GM23338 (cell line): ENCODE measurements around the gene CD9. TPM values are rescaled to one million over a fixed set of nuclear protein-coding genes. Genes with fewer than 3 reads are reported as not detected.

Experiments used
- ATAC-seq: fragments of 200-7000 bp; cut with Tn5 transposase; 3 replicates; pipeline ENCODE4 v1.9.1; 2020
- DNase-seq: peaks from one replicate; pipeline ENCODE4 v3.0.0-alpha.2; 2015; ENCODE audit warnings: low spot score
- H2AFZ ChIP-seq: fragments of 200-600 bp; sonication (generic); 2 replicates; pipeline ENCODE4 v1.8.0; 2016; ENCODE audit warnings: antibody characterized with exemption, mild to moderate bottlenecking, moderate library complexity
- H3F3A ChIP-seq: fragments of 200-600 bp; sonication (generic); replicated peaks from 2 replicates; pipeline ENCODE4 v1.8.0; 2017; ENCODE audit warnings: antibody characterized with exemption, mixed run types, low read depth
- H3K27ac ChIP-seq: fragments of 200-600 bp; sonication (generic); 2 replicates; pipeline ENCODE4 v1.6.1; 2016; ENCODE audit warnings: low read depth
- H3K27me3 ChIP-seq: fragments of 200-600 bp; sonication (generic); 2 replicates; pipeline ENCODE4 v1.8.0; 2016; ENCODE audit warnings: mild to moderate bottlenecking, mixed run types, moderate library complexity; ENCODE audit not compliant: insufficient read depth
- H3K36me3 ChIP-seq: fragments of 200-600 bp; sonication (generic); 2 replicates; pipeline ENCODE4 v1.8.0; 2016; ENCODE audit warnings: mild to moderate bottlenecking; ENCODE audit not compliant: insufficient read depth
- H3K4me1 ChIP-seq: fragments of 200-600 bp; sonication (generic); 2 replicates; pipeline ENCODE4 v1.8.0; 2016; ENCODE audit warnings: mild to moderate bottlenecking, moderate library complexity; ENCODE audit not compliant: insufficient read depth
- H3K4me2 ChIP-seq: fragments of 200-600 bp; sonication (generic); 2 replicates; pipeline ENCODE4 v1.7.1; 2017; ENCODE audit warnings: mixed run types
- H3K4me3 ChIP-seq: fragments of 200-600 bp; sonication (generic); 2 replicates; pipeline ENCODE4 v1.6.1; 2016; ENCODE audit warnings: mixed run types
- H3K79me2 ChIP-seq: fragments of 200-600 bp; sonication (generic); replicated peaks from 2 replicates; pipeline ENCODE4 v1.8.0; 2017; ENCODE audit warnings: mild to moderate bottlenecking; ENCODE audit not compliant: insufficient read depth
- H3K9me2 ChIP-seq: fragments of 200-600 bp; sonication (generic); 2 replicates; pipeline ENCODE4 v1.8.0; 2017; ENCODE audit not compliant: insufficient read depth
- H4K20me1 ChIP-seq: fragments of 200-600 bp; sonication (generic); replicated peaks from 2 replicates; pipeline ENCODE4 v1.8.0; 2017; ENCODE audit warnings: mild to moderate bottlenecking; ENCODE audit not compliant: insufficient read depth
- H3K27ac Mint-ChIP-seq: 2 replicates; pipeline ENCODE4 v1.8.0; 2020; ENCODE audit warnings: inconsistent platforms, mild to moderate bottlenecking, moderate library complexity, mixed read lengths
- H3K27me3 Mint-ChIP-seq: 3 replicates; pipeline ENCODE4 v1.8.0; 2022; ENCODE audit warnings: low read depth, mild to moderate bottlenecking, moderate library complexity, mixed read lengths, inconsistent platforms; ENCODE audit not compliant: insufficient read depth, poor library complexity
- H3K36me3 Mint-ChIP-seq: 3 replicates; pipeline ENCODE4 v1.8.0; 2021; ENCODE audit warnings: low read depth, mild to moderate bottlenecking, inconsistent platforms, moderate library complexity, mixed read lengths
- H3K4me1 Mint-ChIP-seq: 3 replicates; pipeline ENCODE4 v1.8.0; 2020; ENCODE audit warnings: mild to moderate bottlenecking, inconsistent platforms, mixed read lengths
- H3K4me3 Mint-ChIP-seq: 3 replicates; pipeline ENCODE4 v1.8.0; 2021; ENCODE audit warnings: moderate library complexity, mild to moderate bottlenecking, inconsistent platforms, mixed read lengths
- H3K9me3 Mint-ChIP-seq: 3 replicates; pipeline ENCODE4 v1.8.0; 2020; ENCODE audit warnings: moderate library complexity, mild to moderate bottlenecking, inconsistent platforms, mixed read lengths
- NANOG ChIP-seq: IDR thresholded peaks from 2 replicates; pipeline ENCODE4 v1.6.1; 2016; ENCODE audit warnings: antibody characterized with exemption, borderline replicate concordance
- POLR2AphosphoS5 ChIP-seq: IDR thresholded peaks from 2 replicates; pipeline ENCODE4 v1.6.1; 2016; ENCODE audit warnings: antibody characterized with exemption, low read depth
- polyA plus RNA-seq: library from polyadenylated mRNA; unstranded; fragments of >200 nt; fragmentation: Nextera tagmentation; extraction: Ambion mirVana; gene quantifications from 2 replicates; pipeline ENCODE4 v1.2.1, GENCODE V29; 2016
- total RNA-seq: library from RNA; depleted of rRNA; stranded (reverse); fragments of >200 nt; shearing (Covaris generic); gene quantifications from 2 replicates; pipeline ENCODE4 v1.2.3, GENCODE V29; 2014
- TF ChIP-seq, protein P1 (sequence below): IDR thresholded peaks from one replicate; pipeline ENCODE4 v1.6.1; 2018; ENCODE audit warnings: antibody characterized with exemption; ENCODE audit not compliant: unreplicated experiment
- TF ChIP-seq, protein P2 (sequence below): IDR thresholded peaks from 2 replicates; pipeline ENCODE4 v1.6.1; 2016; ENCODE audit warnings: antibody characterized with exemption
- TF ChIP-seq, protein P3 (sequence below): fragments of 250-450 bp; sonication (Bioruptor Pico); IDR thresholded peaks from 2 replicates; pipeline ENCODE4 v1.5.0; 2020; ENCODE audit warnings: mild to moderate bottlenecking, moderate library complexity

Gene CD9
- total and polyA plus RNA-seq, 2 experiments from 2014 or later: 222 to 251 TPM

DNA sequence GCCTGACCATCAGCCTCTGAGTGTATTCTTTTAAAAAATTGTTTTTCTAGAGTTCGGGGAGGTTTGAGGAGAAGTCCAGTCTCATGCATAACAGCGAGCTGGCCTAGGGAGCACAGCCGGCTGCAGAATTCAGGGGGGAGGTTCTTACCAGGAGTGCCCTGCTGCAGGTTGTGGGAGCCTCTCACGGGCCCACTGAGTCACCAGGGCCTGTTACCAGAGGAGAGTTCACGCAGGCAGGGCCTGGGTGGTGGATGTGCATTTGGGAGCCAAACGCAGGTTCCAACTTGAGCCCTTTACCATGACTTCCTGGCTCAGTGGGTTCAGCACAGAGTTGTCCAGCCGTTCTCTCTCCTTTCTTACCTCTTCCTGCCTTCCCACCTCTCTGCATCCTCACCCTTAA lies 14.4 kb downstream of the CD9 start:
- H3K4me3 ChIP-seq: peak overlapping the region; percentile 17; the same call in 1 of the 2 replicates
- peak; percentile 42 for ATAC-seq
- H3K27ac Mint-ChIP-seq: peak overlapping the region; percentile 99

More for the DNA sequence above, 14.4 kb downstream of the CD9 start:
- H3K27me3 ChIP-seq: no peaks in the 10 kb centered on the region
- peaks cover 74% of the 10 kb centered on the region for H3K4me1 ChIP-seq
- H3K79me2 ChIP-seq: peaks cover 84% of the 10 kb centered on the region
- peak overlapping the region; percentile 57 for H3K4me2 ChIP-seq
- H3F3A ChIP-seq: peaks cover 13% of the 10 kb centered on the region; the same call in 1 of the 2 replicates
- H3K27ac ChIP-seq: peak overlapping the region; percentile 96
- peak overlapping the region; percentile 59 for H3K4me3 Mint-ChIP-seq
- TF ChIP-seq POLR2AphosphoS5 (no peak), NANOG (no peak)
- TF ChIP-seq, protein P1, sequence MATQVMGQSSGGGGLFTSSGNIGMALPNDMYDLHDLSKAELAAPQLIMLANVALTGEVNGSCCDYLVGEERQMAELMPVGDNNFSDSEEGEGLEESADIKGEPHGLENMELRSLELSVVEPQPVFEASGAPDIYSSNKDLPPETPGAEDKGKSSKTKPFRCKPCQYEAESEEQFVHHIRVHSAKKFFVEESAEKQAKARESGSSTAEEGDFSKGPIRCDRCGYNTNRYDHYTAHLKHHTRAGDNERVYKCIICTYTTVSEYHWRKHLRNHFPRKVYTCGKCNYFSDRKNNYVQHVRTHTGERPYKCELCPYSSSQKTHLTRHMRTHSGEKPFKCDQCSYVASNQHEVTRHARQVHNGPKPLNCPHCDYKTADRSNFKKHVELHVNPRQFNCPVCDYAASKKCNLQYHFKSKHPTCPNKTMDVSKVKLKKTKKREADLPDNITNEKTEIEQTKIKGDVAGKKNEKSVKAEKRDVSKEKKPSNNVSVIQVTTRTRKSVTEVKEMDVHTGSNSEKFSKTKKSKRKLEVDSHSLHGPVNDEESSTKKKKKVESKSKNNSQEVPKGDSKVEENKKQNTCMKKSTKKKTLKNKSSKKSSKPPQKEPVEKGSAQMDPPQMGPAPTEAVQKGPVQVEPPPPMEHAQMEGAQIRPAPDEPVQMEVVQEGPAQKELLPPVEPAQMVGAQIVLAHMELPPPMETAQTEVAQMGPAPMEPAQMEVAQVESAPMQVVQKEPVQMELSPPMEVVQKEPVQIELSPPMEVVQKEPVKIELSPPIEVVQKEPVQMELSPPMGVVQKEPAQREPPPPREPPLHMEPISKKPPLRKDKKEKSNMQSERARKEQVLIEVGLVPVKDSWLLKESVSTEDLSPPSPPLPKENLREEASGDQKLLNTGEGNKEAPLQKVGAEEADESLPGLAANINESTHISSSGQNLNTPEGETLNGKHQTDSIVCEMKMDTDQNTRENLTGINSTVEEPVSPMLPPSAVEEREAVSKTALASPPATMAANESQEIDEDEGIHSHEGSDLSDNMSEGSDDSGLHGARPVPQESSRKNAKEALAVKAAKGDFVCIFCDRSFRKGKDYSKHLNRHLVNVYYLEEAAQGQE: no peak
- TF ChIP-seq, protein P2, sequence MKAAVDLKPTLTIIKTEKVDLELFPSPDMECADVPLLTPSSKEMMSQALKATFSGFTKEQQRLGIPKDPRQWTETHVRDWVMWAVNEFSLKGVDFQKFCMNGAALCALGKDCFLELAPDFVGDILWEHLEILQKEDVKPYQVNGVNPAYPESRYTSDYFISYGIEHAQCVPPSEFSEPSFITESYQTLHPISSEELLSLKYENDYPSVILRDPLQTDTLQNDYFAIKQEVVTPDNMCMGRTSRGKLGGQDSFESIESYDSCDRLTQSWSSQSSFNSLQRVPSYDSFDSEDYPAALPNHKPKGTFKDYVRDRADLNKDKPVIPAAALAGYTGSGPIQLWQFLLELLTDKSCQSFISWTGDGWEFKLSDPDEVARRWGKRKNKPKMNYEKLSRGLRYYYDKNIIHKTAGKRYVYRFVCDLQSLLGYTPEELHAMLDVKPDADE: no peak
- TF ChIP-seq, protein P3, sequence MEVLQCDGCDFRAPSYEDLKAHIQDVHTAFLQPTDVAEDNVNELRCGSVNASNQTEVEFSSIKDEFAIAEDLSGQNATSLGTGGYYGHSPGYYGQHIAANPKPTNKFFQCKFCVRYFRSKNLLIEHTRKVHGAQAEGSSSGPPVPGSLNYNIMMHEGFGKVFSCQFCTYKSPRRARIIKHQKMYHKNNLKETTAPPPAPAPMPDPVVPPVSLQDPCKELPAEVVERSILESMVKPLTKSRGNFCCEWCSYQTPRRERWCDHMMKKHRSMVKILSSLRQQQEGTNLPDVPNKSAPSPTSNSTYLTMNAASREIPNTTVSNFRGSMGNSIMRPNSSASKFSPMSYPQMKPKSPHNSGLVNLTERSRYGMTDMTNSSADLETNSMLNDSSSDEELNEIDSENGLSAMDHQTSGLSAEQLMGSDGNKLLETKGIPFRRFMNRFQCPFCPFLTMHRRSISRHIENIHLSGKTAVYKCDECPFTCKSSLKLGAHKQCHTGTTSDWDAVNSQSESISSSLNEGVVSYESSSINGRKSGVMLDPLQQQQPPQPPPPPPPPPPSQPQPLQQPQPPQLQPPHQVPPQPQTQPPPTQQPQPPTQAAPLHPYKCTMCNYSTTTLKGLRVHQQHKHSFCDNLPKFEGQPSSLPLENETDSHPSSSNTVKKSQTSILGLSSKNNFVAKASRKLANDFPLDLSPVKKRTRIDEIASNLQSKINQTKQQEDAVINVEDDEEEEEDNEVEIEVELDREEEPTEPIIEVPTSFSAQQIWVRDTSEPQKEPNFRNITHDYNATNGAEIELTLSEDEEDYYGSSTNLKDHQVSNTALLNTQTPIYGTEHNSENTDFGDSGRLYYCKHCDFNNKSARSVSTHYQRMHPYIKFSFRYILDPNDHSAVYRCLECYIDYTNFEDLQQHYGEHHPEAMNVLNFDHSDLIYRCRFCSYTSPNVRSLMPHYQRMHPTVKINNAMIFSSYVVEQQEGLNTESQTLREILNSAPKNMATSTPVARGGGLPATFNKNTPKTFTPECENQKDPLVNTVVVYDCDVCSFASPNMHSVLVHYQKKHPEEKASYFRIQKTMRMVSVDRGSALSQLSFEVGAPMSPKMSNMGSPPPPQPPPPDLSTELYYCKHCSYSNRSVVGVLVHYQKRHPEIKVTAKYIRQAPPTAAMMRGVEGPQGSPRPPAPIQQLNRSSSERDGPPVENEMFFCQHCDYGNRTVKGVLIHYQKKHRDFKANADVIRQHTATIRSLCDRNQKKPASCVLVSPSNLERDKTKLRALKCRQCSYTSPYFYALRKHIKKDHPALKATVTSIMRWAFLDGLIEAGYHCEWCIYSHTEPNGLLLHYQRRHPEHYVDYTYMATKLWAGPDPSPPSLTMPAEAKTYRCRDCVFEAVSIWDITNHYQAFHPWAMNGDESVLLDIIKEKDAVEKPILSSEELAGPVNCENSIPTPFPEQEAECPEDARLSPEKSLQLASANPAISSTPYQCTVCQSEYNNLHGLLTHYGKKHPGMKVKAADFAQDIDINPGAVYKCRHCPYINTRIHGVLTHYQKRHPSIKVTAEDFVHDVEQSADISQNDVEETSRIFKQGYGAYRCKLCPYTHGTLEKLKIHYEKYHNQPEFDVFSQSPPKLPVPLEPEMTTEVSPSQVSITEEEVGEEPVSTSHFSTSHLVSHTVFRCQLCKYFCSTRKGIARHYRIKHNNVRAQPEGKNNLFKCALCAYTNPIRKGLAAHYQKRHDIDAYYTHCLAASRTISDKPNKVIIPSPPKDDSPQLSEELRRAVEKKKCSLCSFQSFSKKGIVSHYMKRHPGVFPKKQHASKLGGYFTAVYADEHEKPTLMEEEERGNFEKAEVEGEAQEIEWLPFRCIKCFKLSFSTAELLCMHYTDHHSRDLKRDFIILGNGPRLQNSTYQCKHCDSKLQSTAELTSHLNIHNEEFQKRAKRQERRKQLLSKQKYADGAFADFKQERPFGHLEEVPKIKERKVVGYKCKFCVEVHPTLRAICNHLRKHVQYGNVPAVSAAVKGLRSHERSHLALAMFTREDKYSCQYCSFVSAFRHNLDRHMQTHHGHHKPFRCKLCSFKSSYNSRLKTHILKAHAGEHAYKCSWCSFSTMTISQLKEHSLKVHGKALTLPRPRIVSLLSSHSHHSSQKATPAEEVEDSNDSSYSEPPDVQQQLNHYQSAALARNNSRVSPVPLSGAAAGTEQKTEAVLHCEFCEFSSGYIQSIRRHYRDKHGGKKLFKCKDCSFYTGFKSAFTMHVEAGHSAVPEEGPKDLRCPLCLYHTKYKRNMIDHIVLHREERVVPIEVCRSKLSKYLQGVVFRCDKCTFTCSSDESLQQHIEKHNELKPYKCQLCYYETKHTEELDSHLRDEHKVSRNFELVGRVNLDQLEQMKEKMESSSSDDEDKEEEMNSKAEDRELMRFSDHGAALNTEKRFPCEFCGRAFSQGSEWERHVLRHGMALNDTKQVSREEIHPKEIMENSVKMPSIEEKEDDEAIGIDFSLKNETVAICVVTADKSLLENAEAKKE: no peak
- H3K9me3 Mint-ChIP-seq: no peaks in the 10 kb centered on the region
- peaks cover 39% of the 10 kb centered on the region for H3K27me3 Mint-ChIP-seq
- H4K20me1 ChIP-seq: peaks cover 2% of the 10 kb centered on the region; the same call in 1 of the 2 replicates
- H3K36me3 ChIP-seq: no peaks in the 10 kb centered on the region
- H3K36me3 Mint-ChIP-seq: peaks cover 37% of the 10 kb centered on the region
- no peak for DNase-seq
- no peaks in the 10 kb centered on the region for H3K9me2 ChIP-seq
- H3K4me1 Mint-ChIP-seq: peaks cover 85% of the 10 kb centered on the region
- H2AFZ ChIP-seq: no peak overlapping the region
